HepG2 (cell line): ENCODE data around the gene MAN2B2. TPM values are rescaled to one million over a fixed set of nuclear protein-coding genes. Genes with fewer than 3 reads are reported as not detected.

Experiments used
- ATAC-seq: fragments of 200-7000 bp; cut with Tn5 transposase; 3 replicates; pipeline ENCODE4 v1.9.1; 2020; ENCODE audit warnings: mild to moderate bottlenecking, moderate library complexity
- BruUV-seq: library from RNA; stranded (reverse); fragments of 400-500 nt; replicated peaks from 2 replicates; lab custom pipeline; 2021; lab: Mats Ljungman, UMichigan
- CTCF ChIA-PET: fragments of 300-600 bp; formaldehyde crosslinking; extraction: SDS; loops from one replicate; lab custom pipeline; 2021; ENCODE audit warnings: low total read pairs, inconsistent platforms, low intra/inter-chr PET ratio; lab: Yijun Ruan, JAX
- POLR2A ChIA-PET: fragments of 350-600 bp; sonication (Branson Sonifier 250); formaldehyde crosslinking; loops from one replicate; lab custom pipeline; 2020; ENCODE audit warnings: antibody characterized with exemption, inconsistent platforms; lab: Yijun Ruan, JAX
- DNase-seq: peaks from one replicate; pipeline ENCODE4 v3.0.0-alpha.2; 2015; ENCODE audit warnings: low spot score
- FAIRE-seq: peaks from 3 replicates; lab custom pipeline; 2011; peaks lifted over from hg19 to GRCh38; lab: Jason Lieb, UNC
- H2AFZ ChIP-seq: one replicate; pipeline ENCODE4 v1.6.1; 2011; ENCODE audit warnings: low read length, inconsistent platforms
- H3K27ac ChIP-seq: fragments of 300-600 bp; 3 replicates; pipeline ENCODE4 v1.8.0; 2011; ENCODE audit warnings: mixed run types, mild to moderate bottlenecking, mixed read lengths, low read length, inconsistent platforms; ENCODE audit not compliant: insufficient read depth; ENCODE audit errors: extremely low read length
- H3K27me3 ChIP-seq, 2 experiments: fragments of 200-600 bp in 1 of 2; 2 replicates in 1 of 2; 3 replicates in 1 of 2; pipeline versions ENCODE4 v1.6.0 to v1.8.0; 2011; ENCODE audit warnings: low read length in 2 of 2, mild to moderate bottlenecking in 2 of 2, moderate library complexity in 2 of 2, inconsistent platforms in 1 of 2; ENCODE audit not compliant: insufficient read depth in 2 of 2, control insufficient read depth in 1 of 2
- H3K36me3 ChIP-seq, 2 experiments: fragments of 200-600 bp in 1 of 2; replicated peaks in 1 of 2; 2 replicates in 1 of 2; 3 replicates in 1 of 2; pipeline versions ENCODE4 v1.5.1 to v1.8.0; 2011; ENCODE audit warnings: low read length in 2 of 2, inconsistent platforms in 1 of 2; ENCODE audit not compliant: insufficient read depth in 2 of 2, control insufficient read depth in 1 of 2
- H3K4me1 ChIP-seq: 2 replicates; pipeline ENCODE4 v1.5.1; 2012; ENCODE audit warnings: low read length, inconsistent platforms; ENCODE audit not compliant: insufficient read depth
- H3K4me2 ChIP-seq: 2 replicates; pipeline ENCODE4 v1.6.0; 2011; ENCODE audit warnings: low read depth, low read length, inconsistent platforms
- H3K4me3 ChIP-seq, 3 experiments: fragments of 200-600 bp in 1 of 3; sonication (generic), shearing (Covaris generic) in 1 of 3; replicated peaks in 1 of 3; 2 replicates each; pipeline ENCODE4 v1.5.1; 2011 to 2016; ENCODE audit warnings: low read length in 3 of 3, inconsistent platforms in 2 of 3, low read depth in 2 of 3, mild to moderate bottlenecking in 2 of 3, control low read depth in 1 of 3, mixed read lengths in 1 of 3; ENCODE audit not compliant: insufficient read depth in 1 of 3
- H3K79me2 ChIP-seq: one replicate; pipeline ENCODE4 v1.6.1; 2011; ENCODE audit warnings: low read length, inconsistent platforms; ENCODE audit not compliant: insufficient read depth
- H3K9ac ChIP-seq: 2 replicates; pipeline ENCODE4 v1.6.0; 2011; ENCODE audit warnings: mild to moderate bottlenecking, low read depth, low read length, inconsistent platforms; ENCODE audit not compliant: insufficient read depth
- H3K9me3 ChIP-seq: 2 replicates; pipeline ENCODE4 v1.5.1; 2012; ENCODE audit warnings: mild to moderate bottlenecking, low read length
- H4K20me1 ChIP-seq: 2 replicates; pipeline ENCODE4 v1.6.0; 2011; ENCODE audit warnings: inconsistent platforms, mild to moderate bottlenecking, low read length, moderate library complexity; ENCODE audit not compliant: insufficient read depth
- ASH2L ChIP-seq: fragments of 300-600, 200-600 bp; sonication (generic); IDR thresholded peaks from 2 replicates; pipeline ENCODE4 v1.7.0; 2017; ENCODE audit warnings: low read depth, mild to moderate bottlenecking, moderate library complexity, mixed read lengths, low read length; ENCODE audit not compliant: insufficient read length
- ATF7-NPFF ChIP-seq: sonication (generic); formaldehyde crosslinking; IDR thresholded peaks from 2 replicates; pipeline ENCODE4 v1.8.1; 2023; ENCODE audit warnings: mild to moderate bottlenecking, low read depth, missing genetic modification reagents, moderate library complexity
- CREB1 ChIP-seq, 2 experiments: fragments of 450-650 bp in 1 of 2; IDR thresholded peaks; 2 replicates each; pipeline ENCODE4 v1.6.1; 2016 to 2017; ENCODE audit warnings: control low read depth in 1 of 2, mild to moderate bottlenecking in 1 of 2, missing compliant biosample characterization in 1 of 2, missing genetic modification characterization in 1 of 2
- ETV6 ChIP-seq: sonication (generic); formaldehyde crosslinking; conservative IDR thresholded peaks from 2 replicates; pipeline ENCODE4 v1.4.0; 2020; ENCODE audit warnings: missing genetic modification reagents
- KAT2B ChIP-seq: fragments of 150-350 bp; IDR thresholded peaks from 2 replicates; pipeline ENCODE4 v1.6.1; 2014; ENCODE audit warnings: low read depth, low read length, borderline replicate concordance
- NFE2L2 ChIP-seq: fragments of 150-350 bp; IDR thresholded peaks from 2 replicates; pipeline ENCODE4 v1.6.1; 2014; ENCODE audit warnings: low read length
- NFRKB ChIP-seq: fragments of 450-650 bp; IDR thresholded peaks from 2 replicates; pipeline ENCODE4 v1.6.1; 2017
- PHF20 ChIP-seq: sonication (generic); formaldehyde crosslinking; IDR thresholded peaks from 2 replicates; pipeline ENCODE4 v1.5.0; 2020; ENCODE audit warnings: mild to moderate bottlenecking, missing genetic modification reagents
- POLR2G ChIP-seq: fragments of 200-400 bp; formaldehyde crosslinking; IDR thresholded peaks from 2 replicates; pipeline ENCODE4 v1.6.1; 2018; ENCODE audit warnings: mild to moderate bottlenecking, low read depth, low read length, moderate library complexity
- RBFOX2 ChIP-seq: fragments of 200-400 bp; formaldehyde crosslinking; IDR thresholded peaks from 2 replicates; pipeline ENCODE4 v1.6.1; 2017; ENCODE audit warnings: low read depth, mild to moderate bottlenecking, low read length
- RBM22 ChIP-seq: fragments of 200-400 bp; formaldehyde crosslinking; optimal IDR thresholded peaks from 2 replicates; pipeline ENCODE3; 2017; ENCODE audit warnings: mild to moderate bottlenecking, low read length, moderate library complexity
- SMAD3 ChIP-seq: sonication (generic); formaldehyde crosslinking; IDR thresholded peaks from 2 replicates; pipeline ENCODE4 v1.4.0; 2020; ENCODE audit warnings: missing genetic modification reagents
- TAF15 ChIP-seq: fragments of 200-400 bp; formaldehyde crosslinking; IDR thresholded peaks from one replicate; pipeline ENCODE4 v1.6.1; 2018; ENCODE audit warnings: mild to moderate bottlenecking, low read depth, low read length; ENCODE audit not compliant: poor library complexity, severe bottlenecking
- ZC3H4 ChIP-seq: sonication (generic); formaldehyde crosslinking; IDR thresholded peaks from 2 replicates; pipeline ENCODE4 v1.4.0; 2020; ENCODE audit warnings: missing genetic modification reagents, borderline replicate concordance
- ZNF263 ChIP-seq: sonication (generic); formaldehyde crosslinking; IDR thresholded peaks from 2 replicates; pipeline ENCODE4 v1.4.0; 2020; ENCODE audit warnings: missing genetic modification reagents
- ZNF333 ChIP-seq: sonication (generic); formaldehyde crosslinking; IDR thresholded peaks from 2 replicates; pipeline ENCODE4 v1.4.0; 2020; ENCODE audit warnings: mild to moderate bottlenecking, missing genetic modification reagents, borderline replicate concordance
- ZNF451 ChIP-seq: sonication (generic); formaldehyde crosslinking; IDR thresholded peaks from 2 replicates; pipeline ENCODE4 v1.5.0; 2020; ENCODE audit warnings: mild to moderate bottlenecking, missing genetic modification reagents
- ZNF484 ChIP-seq: sonication (generic); formaldehyde crosslinking; IDR thresholded peaks from 2 replicates; pipeline ENCODE4 v1.5.1; 2020; ENCODE audit warnings: mild to moderate bottlenecking, low read depth, missing genetic modification reagents, borderline replicate concordance
- ZNF543 ChIP-seq: sonication (generic); formaldehyde crosslinking; IDR thresholded peaks from 2 replicates; pipeline ENCODE4 v1.4.0; 2020; ENCODE audit warnings: mild to moderate bottlenecking, missing genetic modification reagents
- ZNF616 ChIP-seq: sonication (generic); formaldehyde crosslinking; IDR thresholded peaks from 2 replicates; pipeline ENCODE4 v1.5.0; 2020; ENCODE audit warnings: low read depth, mild to moderate bottlenecking, missing genetic modification reagents
- ZNF724P ChIP-seq: sonication (generic); formaldehyde crosslinking; IDR thresholded peaks from 2 replicates; pipeline ENCODE4 v1.8.0; 2022; ENCODE audit warnings: missing genetic modification reagents, borderline replicate concordance
- ZNF790 ChIP-seq: sonication (generic); formaldehyde crosslinking; IDR thresholded peaks from 2 replicates; pipeline ENCODE4 v1.8.0; 2022; ENCODE audit warnings: missing genetic modification reagents, mild to moderate bottlenecking, borderline replicate concordance
- WGBS: methylation state at CpG from one replicate; pipeline ENCODE4 v1.1.6; 2017; ENCODE audit warnings: low lambda C conversion rate; 5-methylcytosine and 5-hydroxymethylcytosine counted together
- in situ Hi-C: cut with HindIII; loops from 2 replicates; pipeline ENCODE4 v1.10.0; 2017; ENCODE audit warnings: low pct_unique_long_range_greater_than_20kb; ENCODE audit not compliant: extremely low pct_ligation_motif_present
- intact Hi-C: fragments of 100-400 bp; cut with micrococcal nuclease; formaldehyde crosslinking; loops from one replicate; pipeline ENCODE4 v1.10.0; 2022; ENCODE audit not compliant: unreplicated experiment
- polyA plus RNA-seq, 8 experiments: library from polyadenylated mRNA; depleted of rRNA in 3 of 8; stranded (reverse) in 7 of 8; unstranded in 1 of 8; fragments of >200 nt; fragmentation: Illumina TruSeq in 4 of 8; extraction: Trizol in 4 of 8; gene quantifications; 2 replicates each; pipeline versions ENCODE4 v1.2.1 to v1.2.3, GENCODE V29; 2011 to 2016; ENCODE audit warnings: low read depth in 4 of 8, missing spikeins in 1 of 8, mixed read lengths in 1 of 8; ENCODE audit not compliant: insufficient read depth in 1 of 8
- total RNA-seq, 5 experiments: library from RNA; depleted of rRNA; stranded (reverse); fragments of >200 nt; fragmentation: Illumina TruSeq; extraction: Trizol; gene quantifications; 2 replicates each; pipeline ENCODE4 v1.2.3, GENCODE V29; 2016; ENCODE audit warnings: low read depth in 1 of 5
- TF ChIP-seq, protein P1 (sequence below), 2 experiments: fragments of 450-650 bp in 1 of 2; sonication (generic) in 1 of 2; formaldehyde crosslinking; IDR thresholded peaks; 2 replicates each; pipeline versions ENCODE4 v1.5.0 to v1.8.0; 2020 to 2022; ENCODE audit warnings: mild to moderate bottlenecking in 1 of 2, missing genetic modification reagents in 1 of 2
- TF ChIP-seq, protein P2 (sequence below): sonication (generic); formaldehyde crosslinking; IDR thresholded peaks from 2 replicates; pipeline ENCODE4 v1.8.0; 2022; ENCODE audit warnings: low read depth, missing genetic modification reagents

MAN2B2 gene
- total and polyA plus RNA-seq, 2 of the 13 experiments (the other 11 are each of a cell fraction or from before 2014, with no cell fraction given): 4.8 to 5.4 TPM

- no peak overlapping the region for H3K27ac ChIP-seq
- no peak overlapping the region for H3K9ac ChIP-seq
- intact Hi-C loops: loop anchor here (5.0 kb wide), 1 partner anchor 44 kb away; no protein-coding TSS in a partner anchor
- H3K4me2 ChIP-seq: peak overlapping the region; percentile 77; the same call in 1 of the 2 replicates
- 89% methylated on average over 8 of the region's 8 CpGs for WGBS
- peak; percentile 60 for FAIRE-seq
- H3K4me3 ChIP-seq: no peak overlapping the region
- no TSS peak for BruUV-seq
- H3K9me3 ChIP-seq: no peaks in the 10 kb centered on the region
- ATAC-seq: no peak
- peaks cover 0 to 17% of the 10 kb centered on the region in 2 experiments; a peak in 2 of 5 replicates for H3K36me3 ChIP-seq
- CTCF ChIA-PET: no interaction called here
- no peak overlapping the region for H2AFZ ChIP-seq
- POLR2A ChIA-PET: interaction anchor here (2.2 to 4.2 kb wide), 3 partner anchors 10 to 46 kb away, joined by 11 to 24 read pairs (median 13); a partner anchor contains a TSS
- H4K20me1 ChIP-seq: peaks cover 13% of the 10 kb centered on the region
- peaks cover 33% of the 10 kb centered on the region for H3K79me2 ChIP-seq
- peaks cover 49% of the 10 kb centered on the region for H3K4me1 ChIP-seq
- H3K27me3 ChIP-seq: no peaks in the 10 kb centered on the region; a peak in 1 of 5 replicates
- DNase-seq: no peak
- in situ Hi-C loops: no loop called here
- TF ChIP-seq, protein P1, sequence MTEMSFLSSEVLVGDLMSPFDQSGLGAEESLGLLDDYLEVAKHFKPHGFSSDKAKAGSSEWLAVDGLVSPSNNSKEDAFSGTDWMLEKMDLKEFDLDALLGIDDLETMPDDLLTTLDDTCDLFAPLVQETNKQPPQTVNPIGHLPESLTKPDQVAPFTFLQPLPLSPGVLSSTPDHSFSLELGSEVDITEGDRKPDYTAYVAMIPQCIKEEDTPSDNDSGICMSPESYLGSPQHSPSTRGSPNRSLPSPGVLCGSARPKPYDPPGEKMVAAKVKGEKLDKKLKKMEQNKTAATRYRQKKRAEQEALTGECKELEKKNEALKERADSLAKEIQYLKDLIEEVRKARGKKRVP (CRISPR knock-in tag; IDR thresholded peaks at IDR 0.05): no peak
- no peak for TF ChIP-seq ATF7-NPFF
- TF ChIP-seq RBM22: peak; percentile 31
- TF ChIP-seq TAF15: no peak
- TF ChIP-seq ZNF451 (CRISPR knock-in tag): no peak
- peak; percentile 56 for TF ChIP-seq POLR2G
- TF ChIP-seq SMAD3: no peak
- TF ChIP-seq ZC3H4: no peak
- TF ChIP-seq RBFOX2: 0 out of 2 replicates have a peak, but pooled peaks have one; percentile 13
- no peak for TF ChIP-seq ETV6 (CRISPR knock-in tag)
- no peak for TF ChIP-seq ZNF616 (CRISPR knock-in tag)
- no peak for TF ChIP-seq ZNF790 (CRISPR knock-in tag)
- no peak for TF ChIP-seq PHF20 (CRISPR knock-in tag)
- TF ChIP-seq KAT2B: no peak
- TF ChIP-seq ZNF484 (CRISPR knock-in tag): no peak
- TF ChIP-seq, protein P2, sequence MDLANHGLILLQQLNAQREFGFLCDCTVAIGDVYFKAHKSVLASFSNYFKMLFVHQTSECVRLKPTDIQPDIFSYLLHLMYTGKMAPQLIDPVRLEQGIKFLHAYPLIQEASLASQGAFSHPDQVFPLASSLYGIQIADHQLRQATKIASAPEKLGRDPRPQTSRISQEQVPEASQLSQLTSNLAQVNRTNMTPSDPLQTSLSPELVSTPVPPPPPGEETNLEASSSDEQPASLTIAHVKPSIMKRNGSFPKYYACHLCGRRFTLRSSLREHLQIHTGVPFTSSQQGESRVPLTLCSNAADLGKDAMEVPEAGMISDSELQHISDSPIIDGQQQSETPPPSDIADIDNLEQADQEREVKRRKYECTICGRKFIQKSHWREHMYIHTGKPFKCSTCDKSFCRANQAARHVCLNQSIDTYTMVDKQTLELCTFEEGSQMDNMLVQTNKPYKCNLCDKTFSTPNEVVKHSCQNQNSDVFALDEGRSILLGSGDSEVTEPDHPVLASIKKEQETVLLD (CRISPR knock-in tag): no peak
- TF ChIP-seq NFRKB: no peak
- no peak for TF ChIP-seq ZNF543
- TF ChIP-seq CREB1 (IDR thresholded peaks at IDR 0.05): no peak
- TF ChIP-seq CREB1 (CRISPR knock-in tag; IDR thresholded peaks at IDR 0.05): no peak
- TF ChIP-seq ASH2L: no peak
- no peak for TF ChIP-seq ZNF333 (CRISPR knock-in tag)
- TF ChIP-seq ZNF263 (CRISPR knock-in tag): no peak
- no peak for TF ChIP-seq ZNF724P (CRISPR knock-in tag)
- no peak for TF ChIP-seq NFE2L2
Measured at GRCh38 chr4:6643141-6643847, 68.3 kb downstream of the MAN2B2 start.
